ENCODE data around the gene PRKRIP1.

The PRKRIP1 gene

DNA sequence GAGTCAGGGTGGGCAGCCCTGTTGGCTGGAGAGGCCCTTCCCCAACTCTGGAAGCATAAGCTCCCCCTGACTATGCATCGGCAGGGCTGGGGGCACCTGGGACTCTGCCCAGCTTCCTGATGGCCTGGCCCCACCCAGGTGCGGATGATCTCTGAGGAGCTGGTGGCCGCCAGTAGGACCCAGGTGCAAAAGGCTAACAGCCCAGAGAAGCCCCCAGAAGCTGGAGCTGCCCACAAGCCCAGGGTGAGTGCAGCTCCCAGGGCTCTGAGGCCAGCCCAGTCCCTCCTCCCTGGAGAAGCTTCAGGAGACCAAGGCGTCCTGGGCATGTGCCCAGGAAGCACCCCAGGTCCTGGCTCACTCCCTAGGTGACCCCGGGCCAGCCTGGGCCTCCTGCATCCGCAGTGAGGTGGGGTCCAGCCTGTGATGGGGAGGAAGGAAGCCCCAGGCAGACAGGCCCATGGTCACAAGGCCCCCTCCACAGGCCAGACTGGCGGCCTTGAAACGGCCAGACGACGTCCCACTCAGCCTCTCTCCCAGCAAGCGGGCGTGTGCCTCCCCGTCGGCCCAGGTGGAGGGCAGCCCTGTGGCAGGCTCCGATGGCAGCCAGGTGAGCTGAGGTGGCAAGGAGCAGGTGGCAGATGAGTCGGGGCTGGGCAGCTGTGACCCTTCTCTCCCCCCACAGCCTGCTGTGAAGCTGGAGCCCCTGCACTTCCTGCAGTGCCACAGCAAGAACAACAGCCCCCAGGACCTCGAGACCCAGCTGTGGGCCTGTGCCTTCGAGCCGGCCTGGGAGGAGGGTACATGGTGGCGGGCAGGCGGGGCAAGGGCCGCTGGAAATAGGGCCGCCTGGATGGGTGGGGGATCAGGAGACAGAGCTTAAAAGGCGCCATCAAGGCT lies 71.7 kb downstream of the PRKRIP1 start:
- Histone ChIP-seq H3K27me3 (no peaks in the 10 kb centered on the region), H3K9me3 (no peaks in the 10 kb centered on the region), H3K4me1 (peaks cover 10% of the 10 kb centered on the region), H3K36me3 (peaks cover 27% of the 10 kb centered on the region), H3K4me3 (ENCODE audit: low read depth, low read length) (no peak overlapping the region)
- no peak for DNase-seq
- TF ChIP-seq, protein P1, sequence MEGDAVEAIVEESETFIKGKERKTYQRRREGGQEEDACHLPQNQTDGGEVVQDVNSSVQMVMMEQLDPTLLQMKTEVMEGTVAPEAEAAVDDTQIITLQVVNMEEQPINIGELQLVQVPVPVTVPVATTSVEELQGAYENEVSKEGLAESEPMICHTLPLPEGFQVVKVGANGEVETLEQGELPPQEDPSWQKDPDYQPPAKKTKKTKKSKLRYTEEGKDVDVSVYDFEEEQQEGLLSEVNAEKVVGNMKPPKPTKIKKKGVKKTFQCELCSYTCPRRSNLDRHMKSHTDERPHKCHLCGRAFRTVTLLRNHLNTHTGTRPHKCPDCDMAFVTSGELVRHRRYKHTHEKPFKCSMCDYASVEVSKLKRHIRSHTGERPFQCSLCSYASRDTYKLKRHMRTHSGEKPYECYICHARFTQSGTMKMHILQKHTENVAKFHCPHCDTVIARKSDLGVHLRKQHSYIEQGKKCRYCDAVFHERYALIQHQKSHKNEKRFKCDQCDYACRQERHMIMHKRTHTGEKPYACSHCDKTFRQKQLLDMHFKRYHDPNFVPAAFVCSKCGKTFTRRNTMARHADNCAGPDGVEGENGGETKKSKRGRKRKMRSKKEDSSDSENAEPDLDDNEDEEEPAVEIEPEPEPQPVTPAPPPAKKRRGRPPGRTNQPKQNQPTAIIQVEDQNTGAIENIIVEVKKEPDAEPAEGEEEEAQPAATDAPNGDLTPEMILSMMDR (IDR thresholded peaks at IDR 0.05; ENCODE audit: low read depth, low read length), result no peak

DNA sequence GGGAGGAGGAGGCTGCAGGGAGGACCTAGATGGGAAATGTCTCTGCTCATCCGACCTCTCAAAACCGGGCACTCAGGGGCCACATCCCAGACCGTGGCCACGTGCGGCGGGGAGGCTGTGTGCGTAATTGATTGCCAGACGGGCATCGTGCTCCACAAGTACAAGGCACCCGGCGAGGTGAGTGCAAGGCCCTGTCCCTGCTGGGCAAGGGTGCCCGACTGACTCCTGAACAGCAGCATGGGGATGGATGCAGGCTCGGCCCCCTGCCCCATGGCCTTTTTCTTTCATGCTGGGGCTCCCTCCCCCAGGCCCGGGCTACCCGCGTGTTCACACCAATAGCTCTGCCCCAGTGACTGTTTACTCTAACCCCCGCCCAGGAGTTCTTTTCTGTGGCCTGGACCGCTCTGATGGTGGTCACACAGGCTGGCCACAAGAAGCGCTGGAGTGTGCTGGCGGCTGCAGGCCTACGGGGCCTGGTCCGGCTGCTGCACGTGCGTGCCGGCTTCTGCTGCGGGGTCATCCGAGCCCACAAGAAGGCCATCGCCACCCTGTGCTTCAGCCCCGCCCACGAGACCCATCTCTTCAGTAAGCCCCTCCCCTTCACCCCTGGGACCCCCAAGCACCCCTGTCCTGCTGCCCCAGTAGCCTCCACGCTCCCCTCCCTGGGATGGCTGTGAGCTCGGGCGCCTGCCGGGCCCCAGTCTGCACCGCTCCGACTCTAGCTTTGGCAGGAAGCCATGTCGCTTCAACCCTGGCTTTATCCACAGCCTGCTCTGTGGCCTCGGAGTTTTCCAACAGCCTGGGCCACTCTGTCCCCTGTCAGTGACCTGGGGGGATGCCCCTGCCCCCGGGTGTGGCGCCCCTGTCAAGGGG lies 72.6 kb downstream of the PRKRIP1 start:
- Histone ChIP-seq H3K27me3 (no peaks in the 10 kb centered on the region), H3K9me3 (no peaks in the 10 kb centered on the region), H3K36me3 (peaks cover 36% of the 10 kb centered on the region), H3K4me1 (peaks cover 10% of the 10 kb centered on the region), H3K4me3 (ENCODE audit: low read depth, low read length) (no peak overlapping the region)
- DNase-seq, result peak; percentile 64
- TF ChIP-seq, protein P1 (IDR thresholded peaks at IDR 0.05; ENCODE audit: low read depth, low read length), result no peak

- TF ChIP-seq, protein P1 (IDR thresholded peaks at IDR 0.05; ENCODE audit: low read depth, low read length), result no peak
- H3K36me3 ChIP-seq, result peaks cover 37% of the 10 kb centered on the region
- H3K9me3 ChIP-seq, result no peaks in the 10 kb centered on the region
- peaks cover 10% of the 10 kb centered on the region for H3K4me1 ChIP-seq
- H3K27me3 ChIP-seq, result no peaks in the 10 kb centered on the region
- DNase-seq, result no peak
- no peak overlapping the region for H3K4me3 ChIP-seq (ENCODE audit: low read depth, low read length)
Measured at GRCh38 chr7:102469351-102469971, 73.3 kb downstream of the PRKRIP1 start.

DNA sequence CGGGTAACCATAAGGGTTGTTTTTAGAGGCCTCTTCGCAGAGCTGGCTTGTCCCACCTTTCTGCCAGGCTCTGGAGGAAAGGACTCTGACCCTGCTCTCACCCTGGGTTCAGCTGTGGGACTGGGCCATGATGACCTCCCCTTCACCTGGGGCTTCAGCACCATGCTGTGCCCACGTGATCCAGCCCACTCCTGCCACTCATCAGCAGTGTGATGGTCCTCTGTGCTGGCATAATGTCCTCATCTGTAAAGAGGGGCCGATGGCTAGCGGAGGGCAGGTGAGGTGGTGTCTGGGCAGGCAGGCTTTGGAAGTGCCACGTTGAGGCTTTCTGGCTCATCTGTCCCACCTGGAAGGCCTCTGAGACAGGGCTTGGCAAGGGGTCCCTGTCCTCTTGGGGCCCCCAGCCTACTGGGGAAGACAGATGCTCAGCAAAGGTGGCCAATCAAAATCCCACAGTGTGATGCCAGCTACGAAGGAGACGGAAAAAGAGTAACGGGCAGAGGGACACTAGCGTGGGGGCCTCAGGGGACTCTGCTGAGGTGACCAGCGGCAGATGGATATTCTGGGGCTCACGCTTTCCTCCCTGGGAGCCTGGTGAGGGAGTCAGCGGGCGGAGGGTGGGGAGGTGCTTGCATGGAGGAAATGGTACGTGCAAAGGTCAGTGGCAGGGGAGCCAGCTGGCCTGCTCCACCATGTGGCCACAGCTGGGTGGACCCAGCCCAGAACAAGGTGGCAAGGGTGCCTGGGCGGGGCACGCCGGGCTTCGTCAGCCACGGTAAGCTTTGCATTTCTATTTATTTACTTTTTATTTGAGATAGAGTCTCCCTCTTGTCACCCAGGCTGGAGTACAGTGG lies 74.0 kb downstream of the PRKRIP1 start:
- DNase-seq, result peak; percentile 13
- TF ChIP-seq, protein P1 (IDR thresholded peaks at IDR 0.05; ENCODE audit: low read depth, low read length), result no peak
- H3K36me3 ChIP-seq, result peaks cover 37% of the 10 kb centered on the region

DNA sequence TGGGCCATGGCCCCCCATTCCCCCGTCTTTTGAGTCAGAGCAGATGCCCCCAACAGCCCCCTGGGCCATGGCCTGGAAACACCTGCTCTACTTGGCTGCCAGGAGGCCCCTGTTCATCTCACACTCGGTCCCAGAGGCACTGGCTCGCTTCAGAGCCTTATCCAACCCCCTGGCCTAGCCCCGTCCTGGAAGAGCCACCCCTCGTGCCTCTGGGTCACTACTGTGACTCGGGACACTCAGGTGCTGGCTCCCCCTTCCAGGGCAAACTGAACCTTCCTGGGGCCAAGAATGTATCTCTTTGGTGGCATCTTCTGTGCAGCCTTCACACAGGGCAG lies 75.6 kb downstream of the PRKRIP1 start:
- peak; percentile 16 for DNase-seq
- TF ChIP-seq, protein P1 (IDR thresholded peaks at IDR 0.05; ENCODE audit: low read depth, low read length), result no peak
- peaks cover 37% of the 10 kb centered on the region for H3K36me3 ChIP-seq

More for the DNA sequence above, 74.0 kb downstream of the PRKRIP1 start:
- peaks cover 10% of the 10 kb centered on the region for H3K4me1 ChIP-seq
- no peaks in the 10 kb centered on the region for H3K9me3 ChIP-seq
- H3K27me3 ChIP-seq, result no peaks in the 10 kb centered on the region
- H3K4me3 ChIP-seq (ENCODE audit: low read depth, low read length), result no peak overlapping the region

More for the DNA sequence above, 75.6 kb downstream of the PRKRIP1 start:
- Histone ChIP-seq H3K27me3 (no peaks in the 10 kb centered on the region), H3K4me3 (ENCODE audit: low read depth, low read length) (no peak overlapping the region), H3K9me3 (no peaks in the 10 kb centered on the region), H3K4me1 (peaks cover 8% of the 10 kb centered on the region; the same call in 1 of the 2 replicates)
